Adipocyte (in vitro differentiated cells): ENCODE data around the gene CYTH2.

Experiments
- DNase-seq: peaks from one replicate; pipeline ENCODE4 v3.0.0-alpha.2; 2015; ENCODE audit warnings: low read depth
- H3K27me3 ChIP-seq: replicated peaks from 2 replicates; pipeline ENCODE4 v1.7.0; 2013; ENCODE audit warnings: mild to moderate bottlenecking, low read length, moderate library complexity; ENCODE audit not compliant: control insufficient read depth, insufficient read depth
- H3K36me3 ChIP-seq: 2 replicates; pipeline ENCODE4 v1.7.0; 2013; ENCODE audit warnings: low read length, mild to moderate bottlenecking, moderate library complexity; ENCODE audit not compliant: control insufficient read depth, insufficient read depth, severe bottlenecking
- H3K4me1 ChIP-seq: 2 replicates; pipeline ENCODE4 v1.7.0; 2013; ENCODE audit warnings: mild to moderate bottlenecking, low read length, moderate library complexity; ENCODE audit not compliant: control insufficient read depth, insufficient read depth
- H3K4me3 ChIP-seq: 2 replicates; pipeline ENCODE4 v1.7.0; 2013; ENCODE audit warnings: mild to moderate bottlenecking, low read length, moderate library complexity
- H3K9ac ChIP-seq: 2 replicates; pipeline ENCODE4 v1.7.0; 2013; ENCODE audit warnings: mild to moderate bottlenecking, low read length, moderate library complexity
- H3K9me3 ChIP-seq: 2 replicates; pipeline ENCODE4 v1.7.0; 2013; ENCODE audit warnings: mild to moderate bottlenecking, low read length, moderate library complexity; ENCODE audit not compliant: control insufficient read depth

The CYTH2 gene

DNA sequence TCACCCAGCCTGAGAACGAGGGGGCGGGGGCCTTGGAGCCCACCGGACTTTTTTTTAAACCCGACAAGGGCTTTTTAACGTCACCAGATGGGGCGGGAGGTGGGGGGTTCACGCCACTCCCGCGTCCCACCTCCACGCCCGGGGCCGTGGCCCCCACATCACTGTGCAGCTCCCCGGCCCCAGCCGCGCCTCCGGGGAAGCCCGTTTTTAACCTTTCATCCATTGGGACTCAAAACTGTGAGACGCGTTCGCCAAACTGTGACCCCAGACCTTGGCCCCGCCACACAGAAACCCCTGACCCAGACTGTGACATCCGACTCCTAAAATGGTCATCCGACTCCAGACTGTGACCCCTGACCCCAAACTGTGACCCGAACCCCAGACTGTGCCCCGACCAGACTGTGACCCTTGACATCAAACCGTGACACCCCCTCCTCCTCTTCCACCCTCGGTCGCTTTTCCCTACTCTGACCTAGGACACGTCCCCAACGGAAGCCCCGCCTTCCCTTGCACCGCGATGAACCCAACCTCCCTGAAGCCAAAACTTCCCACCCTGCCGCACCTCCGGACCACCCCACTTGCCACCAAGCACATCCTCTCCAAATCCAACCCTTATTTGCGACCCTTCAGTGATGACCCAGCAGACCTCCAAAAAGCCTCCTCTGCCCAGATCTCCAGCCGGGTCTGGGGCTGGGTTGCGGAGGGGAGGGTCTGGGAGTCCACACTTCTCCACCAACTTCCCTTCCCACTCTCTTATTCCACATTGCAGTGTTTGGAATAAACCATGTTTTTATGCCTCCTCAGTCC is 24.8 kb upstream of the CYTH2 start:
- no peaks in the 10 kb centered on the region for H3K9me3 ChIP-seq
- no peaks in the 10 kb centered on the region for H3K27me3 ChIP-seq
- H3K4me3 ChIP-seq = peak overlapping the region; percentile 94
- DNase-seq = peak; percentile 15
- peaks cover 14% of the 10 kb centered on the region for H3K4me1 ChIP-seq
- H3K9ac ChIP-seq = peak overlapping the region; percentile 95
- H3K36me3 ChIP-seq = peaks cover 21% of the 10 kb centered on the region

DNA sequence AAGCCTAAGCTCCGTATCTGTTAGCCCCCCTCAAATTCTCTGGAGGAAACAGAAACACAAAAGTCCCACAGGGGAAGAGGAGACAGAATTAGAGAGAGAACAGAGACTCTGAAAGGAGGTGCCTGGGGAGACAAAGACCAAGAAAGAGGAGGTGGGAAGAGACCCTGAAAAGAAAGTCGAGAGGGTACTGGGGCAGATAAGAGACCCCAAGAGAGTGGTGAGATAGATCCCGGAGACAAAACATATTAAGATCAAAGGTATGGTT is 24.3 kb upstream of the CYTH2 start:
- Histone ChIP-seq H3K4me1 (peaks cover 14% of the 10 kb centered on the region), H3K4me3 (peak overlapping the region; percentile 94), H3K9ac (peak overlapping the region; percentile 95), H3K27me3 (no peaks in the 10 kb centered on the region), H3K9me3 (no peaks in the 10 kb centered on the region), H3K36me3 (peaks cover 26% of the 10 kb centered on the region)
- DNase-seq = peak; percentile 19

DNA sequence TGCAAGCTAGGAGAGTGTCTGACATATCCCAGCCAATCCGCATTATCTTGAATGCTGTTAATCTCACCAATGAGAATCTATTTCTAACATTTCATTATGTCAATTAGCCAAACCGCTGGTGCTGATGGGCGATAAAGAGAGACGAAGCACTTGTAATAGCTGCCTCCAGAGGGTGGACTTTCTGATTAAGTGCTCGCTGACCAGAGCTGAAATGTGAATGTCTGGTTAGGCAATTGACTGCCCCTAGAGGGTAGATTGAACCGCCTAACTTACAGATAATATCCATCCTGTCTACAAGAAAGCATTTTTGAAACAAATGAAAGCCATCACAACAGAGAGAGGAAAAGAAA is 23.9 kb upstream of the CYTH2 start:
- Histone ChIP-seq H3K9ac (peak overlapping the region; percentile 95), H3K4me3 (peak overlapping the region; percentile 94), H3K27me3 (no peaks in the 10 kb centered on the region), H3K9me3 (no peaks in the 10 kb centered on the region), H3K36me3 (peaks cover 29% of the 10 kb centered on the region), H3K4me1 (peaks cover 14% of the 10 kb centered on the region)
- DNase-seq = peak; percentile 93

DNA sequence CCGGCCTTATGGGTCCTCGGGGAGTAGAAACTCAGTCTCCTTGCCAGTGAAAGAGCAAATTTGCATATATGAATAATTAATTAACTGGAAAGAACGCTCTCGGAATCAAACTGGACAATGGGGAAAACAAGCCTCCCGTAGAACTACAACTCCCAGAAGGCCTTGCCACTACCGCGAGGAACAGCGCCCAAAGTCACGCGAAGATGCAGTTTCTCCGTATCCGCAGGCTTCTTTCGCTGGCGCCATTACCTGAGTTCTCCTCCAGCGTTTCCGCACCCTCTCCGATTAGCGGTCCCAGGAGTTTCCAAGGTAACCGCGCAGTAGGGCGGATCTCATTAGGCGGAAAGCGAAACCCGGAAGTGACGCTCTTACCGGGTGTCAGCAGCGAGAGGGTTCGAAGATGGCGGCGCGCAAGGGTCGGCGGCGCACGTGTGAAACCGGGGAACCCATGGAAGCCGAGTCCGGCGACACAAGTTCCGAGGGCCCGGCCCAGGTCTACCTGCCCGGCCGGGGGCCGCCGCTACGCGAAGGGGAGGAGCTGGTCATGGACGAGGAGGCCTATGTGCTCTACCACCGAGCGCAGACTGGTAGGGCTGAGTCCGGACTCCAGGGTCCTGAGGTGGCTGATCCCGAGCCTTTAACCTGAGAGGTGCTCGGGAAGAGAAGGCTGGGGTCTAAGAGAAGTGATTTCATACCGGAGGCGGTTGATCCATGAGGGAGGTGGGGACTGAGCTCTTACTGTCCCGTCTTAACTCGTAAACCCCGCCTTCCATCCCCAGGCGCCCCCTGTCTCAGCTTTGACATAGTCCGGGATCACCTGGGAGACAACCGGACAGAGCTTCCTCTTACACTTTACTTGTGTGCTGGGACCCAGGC is 23.3 kb upstream of the CYTH2 start, which contains the start of gene GRWD1:
GRWD1 (plus strand) TSS at position 378 of the 876 bp plus-strand sequence; CDS start at position 401, 23 bp downstream.
- Histone ChIP-seq H3K36me3 (peaks cover 36% of the 10 kb centered on the region), H3K4me3 (peak within 1 kb of the TSS; percentile 94), H3K4me1 (peaks cover 14% of the 10 kb centered on the region), H3K9ac (peak within 1 kb of the TSS; percentile 95), H3K9me3 (no peaks in the 10 kb centered on the region), H3K27me3 (no peaks in the 10 kb centered on the region)
- peak; percentile 93 for DNase-seq

DNA sequence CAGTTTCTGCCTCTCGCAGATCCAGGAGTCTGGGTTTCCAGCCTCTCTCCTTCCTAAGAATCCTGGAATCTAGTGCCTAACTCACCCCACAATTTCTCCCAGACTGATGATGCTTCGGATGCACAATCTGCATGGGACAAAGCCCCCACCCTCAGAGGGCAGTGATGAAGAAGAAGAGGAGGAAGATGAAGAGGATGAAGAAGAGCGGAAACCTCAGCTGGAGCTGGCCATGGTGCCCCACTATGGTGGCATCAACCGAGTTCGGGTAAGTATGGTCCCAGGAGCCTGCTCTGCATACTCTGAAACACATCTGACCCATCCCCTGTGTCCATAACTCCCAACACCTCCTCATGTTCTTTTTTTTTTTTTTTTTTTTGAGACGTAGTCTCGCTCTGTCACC is 22.6 kb upstream of the CYTH2 start:
- H3K9ac ChIP-seq = peak overlapping the region; percentile 95
- no peak for DNase-seq
- H3K9me3 ChIP-seq = no peaks in the 10 kb centered on the region
- peak overlapping the region; percentile 94 for H3K4me3 ChIP-seq
- peaks cover 43% of the 10 kb centered on the region for H3K36me3 ChIP-seq
- peaks cover 14% of the 10 kb centered on the region for H3K4me1 ChIP-seq
- no peaks in the 10 kb centered on the region for H3K27me3 ChIP-seq

DNA sequence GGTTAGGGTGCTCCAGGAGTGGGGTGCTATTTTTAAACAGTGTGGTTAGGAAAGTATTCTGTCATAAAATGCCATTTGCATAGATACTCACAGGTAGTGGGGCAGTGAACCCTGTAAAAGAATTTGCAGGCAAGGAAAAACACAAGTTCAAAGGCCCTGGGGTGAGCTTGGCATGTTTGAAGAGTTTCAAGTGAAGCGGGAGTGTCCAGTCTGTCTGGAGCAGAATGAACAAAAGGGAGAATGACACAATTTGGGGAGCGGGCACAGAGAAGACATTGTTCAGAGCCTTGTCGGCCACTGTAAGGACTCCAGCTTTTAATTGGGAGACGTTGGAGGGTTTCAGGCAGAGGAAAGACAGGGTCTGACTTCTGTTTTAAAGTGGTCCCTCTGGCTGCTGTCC is 20.6 kb upstream of the CYTH2 start:
- no peak overlapping the region for H3K4me3 ChIP-seq
- peaks cover 14% of the 10 kb centered on the region for H3K4me1 ChIP-seq
- peaks cover 60% of the 10 kb centered on the region for H3K36me3 ChIP-seq
- H3K27me3 ChIP-seq = no peaks in the 10 kb centered on the region
- H3K9ac ChIP-seq = no peak overlapping the region
- no peak for DNase-seq
- H3K9me3 ChIP-seq = no peaks in the 10 kb centered on the region

DNA sequence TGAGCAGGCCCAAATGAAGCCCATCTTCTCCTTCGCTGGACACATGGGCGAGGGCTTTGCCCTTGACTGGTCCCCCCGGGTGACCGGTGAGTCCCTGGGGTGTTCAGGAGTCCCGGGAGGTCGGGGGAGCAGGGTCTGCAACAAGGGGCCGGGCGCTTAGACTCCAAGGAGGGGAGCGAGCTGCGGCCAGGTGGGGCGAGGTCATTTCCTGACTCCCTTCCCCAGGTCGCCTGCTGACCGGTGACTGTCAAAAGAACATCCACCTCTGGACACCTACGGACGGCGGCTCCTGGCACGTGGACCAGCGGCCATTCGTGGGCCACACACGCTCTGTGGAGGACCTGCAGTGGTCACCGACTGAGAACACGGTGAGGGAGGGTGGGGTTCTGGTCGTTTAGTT is 18.7 kb upstream of the CYTH2 start:
- Histone ChIP-seq H3K9me3 (no peaks in the 10 kb centered on the region), H3K36me3 (peaks cover 74% of the 10 kb centered on the region), H3K9ac (no peak overlapping the region), H3K27me3 (no peaks in the 10 kb centered on the region), H3K4me1 (peaks cover 4% of the 10 kb centered on the region), H3K4me3 (no peak overlapping the region)
- DNase-seq = no peak

DNA sequence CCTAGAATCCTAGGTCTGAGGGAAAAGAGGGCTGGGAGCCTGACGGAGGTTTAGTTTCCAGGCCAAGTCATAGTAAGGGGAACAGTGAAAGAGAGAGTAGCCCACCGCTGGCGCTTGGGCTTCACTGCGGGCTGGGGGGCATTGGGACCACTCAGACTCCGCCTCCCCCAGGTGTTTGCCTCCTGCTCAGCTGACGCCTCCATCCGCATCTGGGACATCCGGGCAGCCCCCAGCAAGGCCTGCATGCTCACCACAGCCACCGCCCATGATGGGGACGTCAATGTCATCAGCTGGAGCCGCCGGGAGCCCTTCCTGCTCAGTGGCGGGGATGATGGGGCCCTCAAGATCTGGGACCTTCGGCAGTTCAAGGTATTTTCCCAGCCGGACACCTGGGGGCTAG is 18.3 kb upstream of the CYTH2 start:
- H3K9ac ChIP-seq = no peak overlapping the region
- no peak overlapping the region for H3K4me3 ChIP-seq
- no peaks in the 10 kb centered on the region for H3K9me3 ChIP-seq
- peaks cover 79% of the 10 kb centered on the region for H3K36me3 ChIP-seq
- H3K4me1 ChIP-seq = peaks cover 4% of the 10 kb centered on the region
- no peaks in the 10 kb centered on the region for H3K27me3 ChIP-seq
- no peak for DNase-seq

DNA sequence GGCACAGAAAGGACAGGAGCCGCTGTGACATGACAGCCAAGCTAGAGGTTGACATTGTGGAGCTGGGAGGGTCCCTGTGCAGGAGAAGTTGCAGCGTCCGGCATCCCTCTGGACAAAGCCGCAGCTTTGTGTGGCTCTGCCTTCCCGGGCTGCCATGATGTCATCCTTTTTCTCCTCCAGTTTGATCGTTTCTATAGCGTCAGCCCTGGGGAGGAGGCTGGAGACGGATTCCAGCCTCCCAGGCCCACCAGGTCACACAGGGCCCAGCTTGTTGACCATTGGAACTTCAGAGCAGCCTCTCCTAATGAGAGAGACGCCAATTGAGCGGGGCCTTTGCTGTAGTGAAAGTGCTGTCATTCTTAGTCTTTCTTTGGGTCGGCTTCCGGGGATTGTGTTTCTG is 17.5 kb upstream of the CYTH2 start:
- no peak overlapping the region for H3K4me3 ChIP-seq
- peaks cover 1% of the 10 kb centered on the region for H3K4me1 ChIP-seq
- H3K9me3 ChIP-seq = no peaks in the 10 kb centered on the region
- DNase-seq = no peak
- no peak overlapping the region for H3K9ac ChIP-seq
- H3K27me3 ChIP-seq = no peaks in the 10 kb centered on the region
- peaks cover 86% of the 10 kb centered on the region for H3K36me3 ChIP-seq

DNA sequence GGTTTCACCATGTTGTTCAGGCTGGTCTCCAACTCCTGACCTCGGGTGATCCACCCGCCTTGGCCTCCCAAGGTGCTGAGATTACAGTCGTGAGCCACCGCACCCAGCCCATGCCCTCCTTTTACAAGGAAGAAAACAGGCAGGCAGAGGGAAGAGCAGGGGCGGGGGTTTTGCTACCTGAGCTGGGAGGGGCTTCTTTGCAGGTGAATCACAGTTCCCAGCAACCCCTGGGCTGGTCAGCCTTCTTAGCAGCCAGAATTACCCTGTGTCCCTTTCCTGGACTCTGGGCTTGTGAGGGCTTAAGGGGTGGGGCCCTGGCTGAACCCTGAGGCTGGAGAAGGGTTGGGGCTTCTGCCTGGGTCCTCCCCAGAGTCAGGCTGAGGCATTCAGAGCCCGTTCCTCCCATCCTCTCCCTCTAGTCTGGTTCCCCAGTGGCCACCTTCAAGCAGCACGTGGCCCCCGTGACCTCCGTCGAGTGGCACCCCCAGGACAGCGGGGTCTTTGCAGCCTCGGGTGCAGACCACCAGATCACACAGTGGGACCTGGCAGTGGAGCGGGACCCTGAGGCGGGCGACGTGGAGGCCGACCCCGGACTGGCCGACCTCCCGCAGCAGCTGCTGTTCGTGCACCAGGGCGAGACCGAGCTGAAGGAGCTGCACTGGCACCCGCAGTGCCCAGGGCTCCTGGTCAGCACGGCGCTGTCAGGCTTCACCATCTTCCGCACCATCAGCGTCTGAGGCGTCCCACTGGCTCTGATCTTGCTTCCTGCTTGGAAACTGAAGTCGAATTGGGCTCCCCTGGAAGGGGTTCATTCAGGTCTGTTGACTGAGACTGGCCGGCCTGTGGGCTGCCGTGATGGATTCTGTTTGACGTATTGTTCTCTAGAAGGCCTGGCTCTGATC is 16.6 kb upstream of the CYTH2 start:
- DNase-seq = no peak
- H3K4me3 ChIP-seq = no peak overlapping the region
- no peaks in the 10 kb centered on the region for H3K9me3 ChIP-seq
- no peaks in the 10 kb centered on the region for H3K4me1 ChIP-seq
- no peak overlapping the region for H3K9ac ChIP-seq
- H3K36me3 ChIP-seq = peaks cover 86% of the 10 kb centered on the region
- H3K27me3 ChIP-seq = no peaks in the 10 kb centered on the region
